ENCODE results near the gene LCE1C.

LCE1C gene

GRCh38 chr1:152756872-152757271, 49.6 kb downstream of the LCE1C start:
- H4K20me1 ChIP-seq (ENCODE audit: insufficient read depth, low read length) = no peaks in the 10 kb centered on the region
- no peak for DNase-seq
- H3K9ac ChIP-seq (ENCODE audit: low read depth, low read length) = no peak overlapping the region
- peaks cover 2% of the 10 kb centered on the region for H3K27me3 ChIP-seq (ENCODE audit: insufficient read depth, low read length, poor library complexity)
- H3K4me1 ChIP-seq (ENCODE audit: insufficient read depth, low read length) = no peaks in the 10 kb centered on the region
- no peaks in the 10 kb centered on the region for H3K9me3 ChIP-seq (ENCODE audit: insufficient read depth, low read length, severe bottlenecking)
- H3K4me3 ChIP-seq (ENCODE audit: low read depth in 1 of 2, low read length in 2 of 2) = no peak overlapping the region
- no peak for ATAC-seq (ENCODE audit: insufficient read depth, low read depth)
- no peak for TF ChIP-seq EZH2 (IDR thresholded peaks at IDR 0.05; ENCODE audit: borderline replicate concordance, low read depth, low read length, severe bottlenecking)
- no peak for TF ChIP-seq CTCF (IDR thresholded peaks at IDR 0.05; ENCODE audit: borderline replicate concordance, extremely low read depth, low read length, poor library complexity, severe bottlenecking)
- no peak overlapping the region for H3K4me2 ChIP-seq (ENCODE audit: insufficient read depth, low read length)
- no peak overlapping the region for H2AFZ ChIP-seq (ENCODE audit: low read depth, low read length)
- no peak overlapping the region for H3K27ac ChIP-seq (ENCODE audit: low read length)
- no peaks in the 10 kb centered on the region for H3K36me3 ChIP-seq (ENCODE audit: insufficient read depth, low read length)
- no peaks in the 10 kb centered on the region for H3K79me2 ChIP-seq (ENCODE audit: insufficient read depth, low read length)
